Hematopoietic multipotent progenitor cell treated with erythropoietin and hydrocortisone succinate and interleukin-3 and kit ligand, for 6 days (in vitro differentiated cells): ENCODE results near the gene PLA2G4E.

Experiments
- DNase-seq: peaks from one replicate; pipeline ENCODE4 v3.0.0-alpha.2; 2015

The PLA2G4E gene

GRCh38 chr15:41932511-41933289, 88.1 kb downstream of the PLA2G4E start:
- no peak for DNase-seq

- DNase-seq, result no peak
Observed at GRCh38 chr15:41932101-41932500, 88.7 kb downstream of the PLA2G4E start.
